Measurements from ENCODE around the gene OTUB1. TPM values are rescaled to one million over a fixed set of nuclear protein-coding genes. Genes with fewer than 3 reads are reported as not detected.

Gene OTUB1
- total RNA-seq, 1 experiment from 2014 or later: 136 TPM

DNA sequence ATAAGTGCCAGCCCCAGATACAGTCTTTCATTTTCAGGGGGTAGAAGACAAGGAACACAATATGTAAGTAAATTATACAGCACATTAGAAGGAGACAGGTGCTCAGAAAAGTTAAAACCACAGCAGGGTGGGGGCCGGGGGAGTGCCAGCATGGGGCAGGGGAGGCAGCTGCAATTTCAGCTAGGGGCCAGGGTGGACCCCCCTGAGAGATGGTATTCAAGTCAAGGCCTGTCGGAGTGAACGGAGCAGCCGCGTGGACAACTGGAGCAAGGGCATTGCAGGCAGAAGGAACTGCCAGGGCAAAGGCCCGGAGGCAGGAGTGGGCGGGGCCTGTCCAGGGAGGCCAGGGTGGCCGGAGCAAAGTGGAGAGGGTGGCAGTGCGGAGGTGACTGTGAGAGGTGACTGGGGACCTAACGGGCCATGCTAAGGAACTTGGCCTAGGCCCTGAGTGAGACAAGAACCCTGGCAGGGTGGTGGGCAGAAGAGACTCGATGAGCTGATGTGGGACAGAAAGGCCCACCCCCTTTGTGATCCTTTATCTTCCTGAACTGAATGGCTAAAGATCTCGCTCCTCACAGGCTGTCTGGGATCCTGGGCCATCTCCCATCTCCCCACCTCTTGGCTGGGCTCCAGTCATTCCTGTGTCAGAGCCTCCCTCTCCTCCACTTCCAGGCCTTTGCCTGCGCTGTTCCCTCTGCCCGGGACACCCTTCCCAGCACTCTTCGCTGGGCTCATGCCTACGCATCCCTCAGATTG is 27.1 kb downstream of the OTUB1 start:
- no peak for DNase-seq (ENCODE audit: low spot score)
- H3K27ac ChIP-seq (ENCODE audit: low read depth, low read length, poor library complexity, severe bottlenecking): no peak overlapping the region
- intact Hi-C loops (cut with micrococcal nuclease; ENCODE audit: unreplicated experiment): no loop called here
- H3K27me3 ChIP-seq (replicated peaks; ENCODE audit: insufficient read depth, low read depth, low read length, poor library complexity): no peaks in the 10 kb centered on the region
- POLR2A ChIA-PET (ENCODE audit: low non-redundant PET): no interaction called here
- CTCF ChIA-PET: interaction anchor here (0.9 kb wide), 1 partner anchor 12 kb away, joined by 3 read pairs; no protein-coding TSS in a partner anchor
- peaks cover 5% of the 10 kb centered on the region for H3K4me1 ChIP-seq (ENCODE audit: insufficient read depth, low read length, poor library complexity, severe bottlenecking)
- no peak overlapping the region for H3K4me3 ChIP-seq (ENCODE audit: low read depth, low read length, poor library complexity, severe bottlenecking)
- no TSS peak for BruUV-seq (replicated peaks)
- H3K9me3 ChIP-seq (ENCODE audit: low read depth, low read length, poor library complexity, severe bottlenecking): no peaks in the 10 kb centered on the region
- no peaks in the 10 kb centered on the region for H3K36me3 ChIP-seq (ENCODE audit: insufficient read depth, low read length, poor library complexity, severe bottlenecking)
- TF ChIP-seq CTCF (conservative IDR thresholded peaks at IDR 0.05; ENCODE audit: low read depth, low read length) (no peak), EZH2 (IDR thresholded peaks at IDR 0.05; ENCODE audit: borderline replicate concordance, low read depth, low read length, poor library complexity, severe bottlenecking) (no peak)

GRCh38 chr11:64014356-64014755 is 28.1 kb downstream of the OTUB1 start:
- DNase-seq (ENCODE audit: low spot score): no peak
- Histone ChIP-seq H3K4me1 (ENCODE audit: insufficient read depth, low read length, poor library complexity, severe bottlenecking) (peaks cover 5% of the 10 kb centered on the region), H3K27ac (ENCODE audit: low read depth, low read length, poor library complexity, severe bottlenecking) (no peak overlapping the region), H3K27me3 (replicated peaks; ENCODE audit: insufficient read depth, low read depth, low read length, poor library complexity) (no peaks in the 10 kb centered on the region), H3K4me3 (ENCODE audit: low read depth, low read length, poor library complexity, severe bottlenecking) (no peak overlapping the region), H3K36me3 (ENCODE audit: insufficient read depth, low read length, poor library complexity, severe bottlenecking) (no peaks in the 10 kb centered on the region), H3K9me3 (ENCODE audit: low read depth, low read length, poor library complexity, severe bottlenecking) (no peaks in the 10 kb centered on the region)
- intact Hi-C loops (cut with micrococcal nuclease; ENCODE audit: unreplicated experiment): no loop called here
- ChIA-PET POLR2A (ENCODE audit: low non-redundant PET) (no interaction called here), CTCF (interaction anchor here (0.9 kb wide), 1 partner anchor 13 kb away, joined by 3 read pairs; no protein-coding TSS in a partner anchor)
- no TSS peak for BruUV-seq (replicated peaks)
- TF ChIP-seq CTCF (conservative IDR thresholded peaks at IDR 0.05; ENCODE audit: low read depth, low read length) (no peak), EZH2 (IDR thresholded peaks at IDR 0.05; ENCODE audit: borderline replicate concordance, low read depth, low read length, poor library complexity, severe bottlenecking) (no peak)

DNA sequence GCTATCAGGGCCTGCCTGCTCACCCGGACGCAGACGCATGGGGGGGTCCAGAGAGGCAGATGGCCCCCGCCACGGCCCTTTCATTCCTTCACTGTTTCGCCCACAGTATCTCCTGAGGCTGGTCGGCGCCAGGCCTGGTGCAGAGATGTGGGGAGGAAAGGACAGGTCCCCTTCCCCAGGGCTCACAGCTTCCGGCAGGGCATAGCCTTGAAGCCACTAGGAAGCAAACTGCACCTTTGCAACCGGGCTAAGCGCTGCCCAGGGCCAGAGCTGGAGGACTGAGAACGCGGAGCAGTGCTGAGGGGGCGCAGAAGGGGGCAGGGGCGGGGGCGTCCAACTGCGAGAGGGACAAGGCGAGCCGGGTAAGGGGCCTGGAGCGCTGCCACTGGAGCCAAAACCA is 29.3 kb downstream of the OTUB1 start:
- no peak for TF ChIP-seq EZH2 (IDR thresholded peaks at IDR 0.05; ENCODE audit: borderline replicate concordance, low read depth, low read length, poor library complexity, severe bottlenecking)
- no peak for TF ChIP-seq CTCF (conservative IDR thresholded peaks at IDR 0.05; ENCODE audit: low read depth, low read length)
- peaks cover 6% of the 10 kb centered on the region for H3K4me1 ChIP-seq (ENCODE audit: insufficient read depth, low read length, poor library complexity, severe bottlenecking)
- H3K4me3 ChIP-seq (ENCODE audit: low read depth, low read length, poor library complexity, severe bottlenecking): no peak overlapping the region
- no TSS peak for BruUV-seq (replicated peaks)
- no peaks in the 10 kb centered on the region for H3K9me3 ChIP-seq (ENCODE audit: low read depth, low read length, poor library complexity, severe bottlenecking)
- H3K27ac ChIP-seq (ENCODE audit: low read depth, low read length, poor library complexity, severe bottlenecking): no peak overlapping the region
- no peaks in the 10 kb centered on the region for H3K36me3 ChIP-seq (ENCODE audit: insufficient read depth, low read length, poor library complexity, severe bottlenecking)
- POLR2A ChIA-PET (ENCODE audit: low non-redundant PET): no interaction called here
- no peak for DNase-seq (ENCODE audit: low spot score)
- CTCF ChIA-PET: interaction anchor here (0.7 kb wide), 2 partner anchors 16 to 130 kb away, joined by 3 to 4 read pairs; no protein-coding TSS in a partner anchor
- no peaks in the 10 kb centered on the region for H3K27me3 ChIP-seq (replicated peaks; ENCODE audit: insufficient read depth, low read depth, low read length, poor library complexity)
- intact Hi-C loops (cut with micrococcal nuclease; ENCODE audit: unreplicated experiment): no loop called here

Data from A673 (cell line).